Tibial nerve (tissue), 4 donors: ENCODE data around the gene GPC6. TPM values are rescaled to one million over a fixed set of nuclear protein-coding genes. Genes with fewer than 3 reads are reported as not detected.

Source experiments
- DNase-seq, 2 donors: peaks; one replicate each; pipeline ENCODE4 v3.0.0-alpha.2; 2019; ENCODE audit warnings: low spot score in 2 of 2
- H3K27ac ChIP-seq, 4 donors: fragments of 200-600 bp; sonication (generic) in 3 of 4; one replicate each; pipeline ENCODE4 v1.5.1; 2017 to 2019; ENCODE audit warnings: mild to moderate bottlenecking in 1 of 4
- H3K27me3 ChIP-seq, 2 donors: fragments of 200-600 bp; sonication (generic) in 1 of 2; one replicate each; pipeline versions ENCODE4 v1.5.1 to v1.6.0; 2017 to 2019
- H3K36me3 ChIP-seq, 3 donors: fragments of 200-600 bp; sonication (generic); one replicate each; pipeline ENCODE4 v1.5.1; 2018 to 2019
- H3K4me1 ChIP-seq, 4 donors: fragments of 200-600 bp; sonication (generic) in 3 of 4; one replicate each; pipeline ENCODE4 v1.5.1; 2017 to 2019
- H3K4me3 ChIP-seq, 4 donors: fragments of 200-600 bp; sonication (generic) in 3 of 4; one replicate each; pipeline ENCODE4 v1.5.1; 2017 to 2019; ENCODE audit warnings: mild to moderate bottlenecking in 1 of 4, moderate library complexity in 1 of 4
- H3K9me3 ChIP-seq, 4 donors: fragments of 200-600 bp; sonication (generic) in 3 of 4; one replicate each; pipeline ENCODE4 v1.5.1; 2017 to 2019
- EP300 ChIP-seq, 2 donors: sonication (generic); formaldehyde crosslinking; IDR thresholded peaks; one replicate each; pipeline ENCODE4 v1.6.1; 2017; ENCODE audit warnings: antibody characterized with exemption in 2 of 2, mild to moderate bottlenecking in 1 of 2
- POLR2A ChIP-seq, 2 donors: fragments of 450-650 bp; IDR thresholded peaks; one replicate each; pipeline ENCODE4 v1.6.1; 2017; ENCODE audit warnings: antibody characterized with exemption in 2 of 2, mild to moderate bottlenecking in 2 of 2, moderate library complexity in 2 of 2
- WGBS, 2 donors: methylation state at CpG; one replicate each; pipeline ENCODE4 v1.1.5; 2018; 5-methylcytosine and 5-hydroxymethylcytosine counted together
- total RNA-seq, 4 donors: library from RNA; depleted of rRNA; stranded (reverse); fragments of >200 nt; gene quantifications; one replicate each; pipeline ENCODE4 v1.1.0, GENCODE V29; 2016
- TF ChIP-seq, protein P1 (sequence below), 5 experiments: fragments of 200-600 bp in 3 of 5; fragments of 450-650 bp in 2 of 5; sonication (generic) in 3 of 5; IDR thresholded peaks; one replicate each; pipeline ENCODE4 v1.5.1; 2016 to 2019; ENCODE audit warnings: antibody characterized with exemption in 5 of 5, mild to moderate bottlenecking in 3 of 5, moderate library complexity in 2 of 5

Gene GPC6
- total RNA-seq, 4 donors from 2014 or later: 21.9 to 39.5 (median 29.8) TPM

DNA sequence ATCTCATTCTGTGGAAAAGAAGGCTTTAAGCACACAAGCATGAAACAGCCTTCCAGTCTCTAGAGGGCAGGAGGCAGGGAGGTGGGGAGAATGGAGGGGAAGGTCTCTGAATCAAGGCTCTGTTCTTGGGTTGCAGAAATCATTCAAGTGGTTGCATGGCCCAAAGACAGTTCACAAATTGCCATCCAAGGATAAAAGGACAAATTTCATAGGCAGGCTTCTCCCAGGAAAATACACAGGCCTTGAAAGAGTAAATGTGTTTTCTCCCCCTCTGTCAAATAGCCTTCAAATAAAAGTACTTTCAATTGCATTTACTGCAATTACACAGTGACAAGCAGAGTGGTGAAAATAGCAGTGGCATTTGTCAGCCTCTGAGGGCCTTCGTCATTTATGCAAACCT, 802.0 kb downstream of the GPC6 start:
- Histone ChIP-seq H3K36me3 (no peaks in the 10 kb centered on the region), H3K4me1 (peaks cover 0 to 8% (median 3%) of the 10 kb centered on the region in 4 donors), H3K4me3 (no peak overlapping the region), H3K27me3 (no peaks in the 10 kb centered on the region), H3K27ac (peak overlapping the region in 2 of 4 donors; percentile 17 to 64), H3K9me3 (no peaks in the 10 kb centered on the region)
- 32 to 66% methylated on average over 1 of the region's 1 CpG for WGBS, 2 donors
- DNase-seq: no peak
- TF ChIP-seq EP300 (IDR thresholded peaks at IDR 0.05): no peak
- TF ChIP-seq, protein P1, sequence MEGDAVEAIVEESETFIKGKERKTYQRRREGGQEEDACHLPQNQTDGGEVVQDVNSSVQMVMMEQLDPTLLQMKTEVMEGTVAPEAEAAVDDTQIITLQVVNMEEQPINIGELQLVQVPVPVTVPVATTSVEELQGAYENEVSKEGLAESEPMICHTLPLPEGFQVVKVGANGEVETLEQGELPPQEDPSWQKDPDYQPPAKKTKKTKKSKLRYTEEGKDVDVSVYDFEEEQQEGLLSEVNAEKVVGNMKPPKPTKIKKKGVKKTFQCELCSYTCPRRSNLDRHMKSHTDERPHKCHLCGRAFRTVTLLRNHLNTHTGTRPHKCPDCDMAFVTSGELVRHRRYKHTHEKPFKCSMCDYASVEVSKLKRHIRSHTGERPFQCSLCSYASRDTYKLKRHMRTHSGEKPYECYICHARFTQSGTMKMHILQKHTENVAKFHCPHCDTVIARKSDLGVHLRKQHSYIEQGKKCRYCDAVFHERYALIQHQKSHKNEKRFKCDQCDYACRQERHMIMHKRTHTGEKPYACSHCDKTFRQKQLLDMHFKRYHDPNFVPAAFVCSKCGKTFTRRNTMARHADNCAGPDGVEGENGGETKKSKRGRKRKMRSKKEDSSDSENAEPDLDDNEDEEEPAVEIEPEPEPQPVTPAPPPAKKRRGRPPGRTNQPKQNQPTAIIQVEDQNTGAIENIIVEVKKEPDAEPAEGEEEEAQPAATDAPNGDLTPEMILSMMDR (IDR thresholded peaks at IDR 0.05): no peak
- no peak for TF ChIP-seq POLR2A (IDR thresholded peaks at IDR 0.05)

DNA sequence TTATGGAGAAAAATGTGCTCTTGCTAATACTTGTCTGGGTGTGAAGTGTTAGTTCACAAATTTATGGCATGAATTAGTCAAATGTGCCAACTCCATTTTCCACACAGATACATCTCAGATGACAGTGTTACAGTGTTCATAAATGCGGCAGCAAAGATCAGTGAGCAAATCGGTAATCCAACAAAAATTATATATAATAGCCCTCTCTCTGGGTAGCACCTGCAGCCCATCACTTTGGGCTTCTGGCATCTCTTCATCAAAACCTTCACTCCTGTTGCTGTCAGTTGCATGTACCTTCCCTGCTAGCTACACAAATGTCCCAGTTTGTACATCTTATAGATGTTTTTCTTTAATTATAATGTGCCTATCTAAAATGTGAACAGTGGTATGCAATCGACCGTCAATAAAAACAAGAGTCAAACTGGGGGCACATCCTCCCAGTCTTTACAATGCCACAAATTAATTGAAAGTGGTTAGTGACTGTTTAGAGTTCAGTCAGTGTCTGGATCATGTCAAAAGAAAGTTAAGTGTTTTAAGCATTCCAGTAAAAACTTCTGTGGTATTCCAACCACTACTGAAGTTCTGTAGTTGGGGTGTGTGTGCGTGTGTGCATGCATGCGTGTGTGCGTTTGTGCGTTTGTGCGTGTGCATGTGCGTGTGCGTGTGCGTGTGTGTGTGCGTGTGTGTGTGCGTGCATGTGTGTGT, 804.0 kb downstream of the GPC6 start:
- DNase-seq: no peak
- WGBS, 2 donors: 91 to 94% methylated on average over 14 of the region's 14 CpGs
- Histone ChIP-seq H3K36me3 (no peaks in the 10 kb centered on the region), H3K4me3 (no peak overlapping the region), H3K27me3 (no peaks in the 10 kb centered on the region), H3K4me1 (peaks cover 0 to 8% (median 3%) of the 10 kb centered on the region in 4 donors), H3K27ac (no peak overlapping the region), H3K9me3 (no peaks in the 10 kb centered on the region)
- TF ChIP-seq EP300 (IDR thresholded peaks at IDR 0.05) (no peak), POLR2A (IDR thresholded peaks at IDR 0.05) (no peak)
- TF ChIP-seq, protein P1 (IDR thresholded peaks at IDR 0.05): no peak

GRCh38 chr13:94031609-94032008, 805.0 kb downstream of the GPC6 start:
- no peak for DNase-seq
- no peaks in the 10 kb centered on the region for H3K36me3 ChIP-seq
- no peaks in the 10 kb centered on the region for H3K9me3 ChIP-seq
- no peak overlapping the region for H3K27ac ChIP-seq
- no peaks in the 10 kb centered on the region for H3K27me3 ChIP-seq
- TF ChIP-seq, protein P1 (IDR thresholded peaks at IDR 0.05): no peak
- TF ChIP-seq EP300 (IDR thresholded peaks at IDR 0.05) (no peak), POLR2A (IDR thresholded peaks at IDR 0.05) (no peak)
- no peak overlapping the region for H3K4me3 ChIP-seq
- WGBS, 2 donors: 86 to 92% methylated on average over 3 of the region's 3 CpGs
- peaks cover 0 to 8% (median 3%) of the 10 kb centered on the region in 4 donors for H3K4me1 ChIP-seq

DNA sequence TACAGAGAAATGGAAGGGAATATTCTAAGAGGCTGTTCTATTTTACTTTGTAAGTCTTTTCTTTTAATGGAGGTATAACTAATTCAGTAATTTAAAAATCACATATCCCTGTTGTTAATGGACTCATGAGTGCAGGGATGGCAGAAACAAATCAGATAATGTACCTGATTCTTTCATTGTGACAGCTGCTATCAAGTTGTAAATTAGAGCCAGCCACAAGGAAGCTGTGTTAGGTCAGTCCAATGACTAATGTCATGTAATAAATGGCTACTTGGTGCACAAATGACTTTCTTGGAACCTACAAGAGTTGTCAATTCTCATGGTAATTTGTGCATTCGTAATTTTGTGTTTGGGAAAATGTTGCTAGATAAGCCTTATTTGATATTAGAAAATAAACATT, 806.5 kb downstream of the GPC6 start:
- TF ChIP-seq POLR2A (IDR thresholded peaks at IDR 0.05) (no peak), EP300 (IDR thresholded peaks at IDR 0.05) (no peak)
- TF ChIP-seq, protein P1 (IDR thresholded peaks at IDR 0.05): no peak
- no peaks in the 10 kb centered on the region for H3K27me3 ChIP-seq
- WGBS, 2 donors: 83 to 94% methylated on average over 1 of the region's 1 CpG
- peaks cover 0 to 8% (median 3%) of the 10 kb centered on the region in 4 donors for H3K4me1 ChIP-seq
- DNase-seq: no peak
- H3K4me3 ChIP-seq: no peak overlapping the region
- no peak overlapping the region for H3K27ac ChIP-seq
- no peaks in the 10 kb centered on the region for H3K36me3 ChIP-seq
- no peaks in the 10 kb centered on the region for H3K9me3 ChIP-seq

GRCh38 chr13:94033830-94034642, 807.4 kb downstream of the GPC6 start:
- TF ChIP-seq EP300 (IDR thresholded peaks at IDR 0.05): no peak
- no peak for TF ChIP-seq POLR2A (IDR thresholded peaks at IDR 0.05)
- TF ChIP-seq, protein P1 (IDR thresholded peaks at IDR 0.05): no peak
- no peak overlapping the region for H3K4me3 ChIP-seq
- H3K4me1 ChIP-seq: peaks cover 0 to 4% (median 2%) of the 10 kb centered on the region in 4 donors
- H3K27ac ChIP-seq: no peak overlapping the region
- H3K27me3 ChIP-seq: no peaks in the 10 kb centered on the region
- 45 to 47% methylated on average over 7 of the region's 7 CpGs for WGBS, 2 donors
- H3K9me3 ChIP-seq: no peaks in the 10 kb centered on the region
- H3K36me3 ChIP-seq: no peaks in the 10 kb centered on the region
- no peak for DNase-seq
